GM18505 (cell line): ENCODE data around the gene MAPKAP1.
A peak's percentile ranks its signal among the peaks of the same experiment; 100 is the strongest.

Experiments
- ATAC-seq: cut with Tn5 transposase; IDR thresholded peaks from one replicate; pipeline ENCODE4 v1.9.1; 2021; ENCODE audit not compliant: unreplicated experiment
- POLR2A ChIP-seq: IDR thresholded peaks from 4 replicates; pipeline ENCODE4 v1.6.1; 2011; ENCODE audit warnings: borderline replicate concordance; ENCODE audit not compliant: insufficient read depth, insufficient read length; ENCODE audit errors: extremely low read depth

The MAPKAP1 gene

GRCh38 chr9:125455876-125456275, 251.1 kb downstream of the MAPKAP1 start:
- no peak for TF ChIP-seq POLR2A
- no peak for ATAC-seq

GRCh38 chr9:125455132-125455531, 251.9 kb downstream of the MAPKAP1 start:
- no peak for TF ChIP-seq POLR2A
- no peak for ATAC-seq

- no peak for ATAC-seq
- no peak for TF ChIP-seq POLR2A
These were observed 259.7 kb downstream of the MAPKAP1 start for GRCh38 chr9:125447202-125447802.

GRCh38 chr9:125446561-125447094, 260.4 kb downstream of the MAPKAP1 start:
- no peak for TF ChIP-seq POLR2A
- peak; percentile 94 for ATAC-seq

- TF ChIP-seq POLR2A: no peak
- ATAC-seq: no peak
These were observed 262.0 kb downstream of the MAPKAP1 start for GRCh38 chr9:125444956-125445506.

GRCh38 chr9:125444166-125444565, 262.8 kb downstream of the MAPKAP1 start:
- no peak for TF ChIP-seq POLR2A

GRCh38 chr9:125443367-125443766, 263.6 kb downstream of the MAPKAP1 start:
- no peak for TF ChIP-seq POLR2A
- ATAC-seq: no peak

More at GRCh38 chr9:125444166-125444565, 262.8 kb downstream of the MAPKAP1 start:
- ATAC-seq: no peak

- no peak for TF ChIP-seq POLR2A
- ATAC-seq: no peak
These were observed 264.6 kb downstream of the MAPKAP1 start for GRCh38 chr9:125442452-125442851.

GRCh38 chr9:125440411-125440810, 266.6 kb downstream of the MAPKAP1 start:
- no peak for ATAC-seq
- TF ChIP-seq POLR2A: no peak

GRCh38 chr9:125439434-125440272, 267.4 kb downstream of the MAPKAP1 start:
- no peak for TF ChIP-seq POLR2A
- no peak for ATAC-seq

GRCh38 chr9:125438506-125439433, 268.2 kb downstream of the MAPKAP1 start:
- no peak for TF ChIP-seq POLR2A
- no peak for ATAC-seq

- TF ChIP-seq POLR2A: no peak
- no peak for ATAC-seq
These were observed 269.2 kb downstream of the MAPKAP1 start for GRCh38 chr9:125437771-125438221.

GRCh38 chr9:125436613-125437443, 270.2 kb downstream of the MAPKAP1 start:
- TF ChIP-seq POLR2A: no peak
- no peak for ATAC-seq
